ENCODE results near the gene CNTNAP2.

DNA sequence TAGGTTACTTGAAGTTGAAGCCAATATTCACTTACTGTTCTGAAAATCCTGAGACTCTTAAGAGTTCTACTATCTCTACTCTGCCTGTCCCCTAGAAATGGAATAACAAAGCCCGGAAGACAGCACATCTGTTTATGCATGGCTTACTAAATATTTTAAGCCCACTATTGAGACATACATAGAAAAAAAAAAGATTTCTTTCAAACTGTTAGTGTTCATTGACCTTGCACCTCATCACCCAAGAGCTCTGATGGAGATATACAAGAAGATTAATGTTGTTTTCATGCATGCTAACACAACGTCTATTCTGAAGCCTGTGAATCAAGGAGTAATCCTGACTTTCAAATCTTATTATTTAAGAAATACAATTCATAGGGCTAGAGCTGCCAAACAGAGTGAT, 1614.7 kb downstream of the CNTNAP2 start:
- TF ChIP-seq, protein P1, sequence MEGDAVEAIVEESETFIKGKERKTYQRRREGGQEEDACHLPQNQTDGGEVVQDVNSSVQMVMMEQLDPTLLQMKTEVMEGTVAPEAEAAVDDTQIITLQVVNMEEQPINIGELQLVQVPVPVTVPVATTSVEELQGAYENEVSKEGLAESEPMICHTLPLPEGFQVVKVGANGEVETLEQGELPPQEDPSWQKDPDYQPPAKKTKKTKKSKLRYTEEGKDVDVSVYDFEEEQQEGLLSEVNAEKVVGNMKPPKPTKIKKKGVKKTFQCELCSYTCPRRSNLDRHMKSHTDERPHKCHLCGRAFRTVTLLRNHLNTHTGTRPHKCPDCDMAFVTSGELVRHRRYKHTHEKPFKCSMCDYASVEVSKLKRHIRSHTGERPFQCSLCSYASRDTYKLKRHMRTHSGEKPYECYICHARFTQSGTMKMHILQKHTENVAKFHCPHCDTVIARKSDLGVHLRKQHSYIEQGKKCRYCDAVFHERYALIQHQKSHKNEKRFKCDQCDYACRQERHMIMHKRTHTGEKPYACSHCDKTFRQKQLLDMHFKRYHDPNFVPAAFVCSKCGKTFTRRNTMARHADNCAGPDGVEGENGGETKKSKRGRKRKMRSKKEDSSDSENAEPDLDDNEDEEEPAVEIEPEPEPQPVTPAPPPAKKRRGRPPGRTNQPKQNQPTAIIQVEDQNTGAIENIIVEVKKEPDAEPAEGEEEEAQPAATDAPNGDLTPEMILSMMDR (IDR thresholded peaks at IDR 0.05): no peak
- TF ChIP-seq POLR2A (IDR thresholded peaks at IDR 0.05): no peak

Measured in tibial nerve (tissue), 3 donors.